Measurements from ENCODE around the gene PSAP. TPM values are rescaled to one million over a fixed set of nuclear protein-coding genes. Genes with fewer than 3 reads are reported as not detected.

The PSAP gene
- total RNA-seq, 1 experiment from 2014 or later: 429 TPM

- H3K27me3 ChIP-seq (replicated peaks; ENCODE audit: insufficient read depth, low read depth, low read length, poor library complexity): no peaks in the 10 kb centered on the region
- intact Hi-C loops (cut with micrococcal nuclease; ENCODE audit: unreplicated experiment): no loop called here
- H3K36me3 ChIP-seq (ENCODE audit: insufficient read depth, low read length, poor library complexity, severe bottlenecking): no peaks in the 10 kb centered on the region
- ChIA-PET CTCF (no interaction called here), POLR2A (ENCODE audit: low non-redundant PET) (no interaction called here)
- DNase-seq (ENCODE audit: low spot score): no peak
- TF ChIP-seq EZH2 (IDR thresholded peaks at IDR 0.05; ENCODE audit: borderline replicate concordance, low read depth, low read length, poor library complexity, severe bottlenecking): no peak
- TF ChIP-seq, protein P1, sequence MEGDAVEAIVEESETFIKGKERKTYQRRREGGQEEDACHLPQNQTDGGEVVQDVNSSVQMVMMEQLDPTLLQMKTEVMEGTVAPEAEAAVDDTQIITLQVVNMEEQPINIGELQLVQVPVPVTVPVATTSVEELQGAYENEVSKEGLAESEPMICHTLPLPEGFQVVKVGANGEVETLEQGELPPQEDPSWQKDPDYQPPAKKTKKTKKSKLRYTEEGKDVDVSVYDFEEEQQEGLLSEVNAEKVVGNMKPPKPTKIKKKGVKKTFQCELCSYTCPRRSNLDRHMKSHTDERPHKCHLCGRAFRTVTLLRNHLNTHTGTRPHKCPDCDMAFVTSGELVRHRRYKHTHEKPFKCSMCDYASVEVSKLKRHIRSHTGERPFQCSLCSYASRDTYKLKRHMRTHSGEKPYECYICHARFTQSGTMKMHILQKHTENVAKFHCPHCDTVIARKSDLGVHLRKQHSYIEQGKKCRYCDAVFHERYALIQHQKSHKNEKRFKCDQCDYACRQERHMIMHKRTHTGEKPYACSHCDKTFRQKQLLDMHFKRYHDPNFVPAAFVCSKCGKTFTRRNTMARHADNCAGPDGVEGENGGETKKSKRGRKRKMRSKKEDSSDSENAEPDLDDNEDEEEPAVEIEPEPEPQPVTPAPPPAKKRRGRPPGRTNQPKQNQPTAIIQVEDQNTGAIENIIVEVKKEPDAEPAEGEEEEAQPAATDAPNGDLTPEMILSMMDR (conservative IDR thresholded peaks at IDR 0.05; ENCODE audit: low read depth, low read length): no peak
- no peaks in the 10 kb centered on the region for H3K9me3 ChIP-seq (ENCODE audit: low read depth, low read length, poor library complexity, severe bottlenecking)
- H3K4me1 ChIP-seq (ENCODE audit: insufficient read depth, low read length, poor library complexity, severe bottlenecking): peaks cover 20% of the 10 kb centered on the region
- BruUV-seq (replicated peaks): no TSS peak
- no peak overlapping the region for H3K4me3 ChIP-seq (ENCODE audit: low read depth, low read length, poor library complexity, severe bottlenecking)
- H3K27ac ChIP-seq (ENCODE audit: low read depth, low read length, poor library complexity, severe bottlenecking): no peak overlapping the region
Measured at GRCh38 chr10:71848325-71849275, 2.5 kb downstream of the PSAP start.

DNA sequence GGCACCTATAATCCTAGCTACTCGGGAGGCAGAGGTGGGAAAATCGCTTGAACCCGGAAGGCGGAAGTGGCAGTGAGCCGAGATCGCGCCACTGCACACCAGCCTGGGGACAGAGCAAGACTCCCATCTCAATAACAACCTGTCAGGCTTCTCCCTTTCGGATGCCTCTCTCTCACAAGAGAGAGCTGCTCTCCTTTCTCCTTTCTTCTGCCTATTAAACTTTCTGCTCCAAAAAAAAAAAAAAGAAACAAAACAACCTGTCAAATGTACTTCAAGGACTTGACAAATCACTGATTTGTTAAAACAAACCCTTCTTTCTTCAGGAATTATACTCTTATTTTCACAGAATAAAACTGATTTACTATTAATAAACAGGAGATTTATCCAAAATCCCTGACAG, 3.6 kb downstream of the PSAP start:
- ChIA-PET POLR2A (ENCODE audit: low non-redundant PET) (no interaction called here), CTCF (no interaction called here)
- Histone ChIP-seq H3K36me3 (ENCODE audit: insufficient read depth, low read length, poor library complexity, severe bottlenecking) (no peaks in the 10 kb centered on the region), H3K4me3 (ENCODE audit: low read depth, low read length, poor library complexity, severe bottlenecking) (no peak overlapping the region), H3K4me1 (ENCODE audit: insufficient read depth, low read length, poor library complexity, severe bottlenecking) (peaks cover 20% of the 10 kb centered on the region), H3K27ac (ENCODE audit: low read depth, low read length, poor library complexity, severe bottlenecking) (no peak overlapping the region), H3K27me3 (replicated peaks; ENCODE audit: insufficient read depth, low read depth, low read length, poor library complexity) (no peaks in the 10 kb centered on the region), H3K9me3 (ENCODE audit: low read depth, low read length, poor library complexity, severe bottlenecking) (no peaks in the 10 kb centered on the region)
- intact Hi-C loops (cut with micrococcal nuclease; ENCODE audit: unreplicated experiment): no loop called here
- BruUV-seq (replicated peaks): no TSS peak
- DNase-seq (ENCODE audit: low spot score): no peak
- TF ChIP-seq, protein P1 (conservative IDR thresholded peaks at IDR 0.05; ENCODE audit: low read depth, low read length): no peak
- no peak for TF ChIP-seq EZH2 (IDR thresholded peaks at IDR 0.05; ENCODE audit: borderline replicate concordance, low read depth, low read length, poor library complexity, severe bottlenecking)

GRCh38 chr10:71846816-71847215, 4.2 kb downstream of the PSAP start:
- BruUV-seq (replicated peaks): no TSS peak
- ChIA-PET POLR2A (ENCODE audit: low non-redundant PET) (no interaction called here), CTCF (no interaction called here)
- H3K27me3 ChIP-seq (replicated peaks; ENCODE audit: insufficient read depth, low read depth, low read length, poor library complexity): no peaks in the 10 kb centered on the region
- no peaks in the 10 kb centered on the region for H3K36me3 ChIP-seq (ENCODE audit: insufficient read depth, low read length, poor library complexity, severe bottlenecking)
- no peaks in the 10 kb centered on the region for H3K9me3 ChIP-seq (ENCODE audit: low read depth, low read length, poor library complexity, severe bottlenecking)
- intact Hi-C loops (cut with micrococcal nuclease; ENCODE audit: unreplicated experiment): no loop called here
- H3K4me3 ChIP-seq (ENCODE audit: low read depth, low read length, poor library complexity, severe bottlenecking): no peak overlapping the region
- H3K4me1 ChIP-seq (ENCODE audit: insufficient read depth, low read length, poor library complexity, severe bottlenecking): peaks cover 20% of the 10 kb centered on the region
- H3K27ac ChIP-seq (ENCODE audit: low read depth, low read length, poor library complexity, severe bottlenecking): no peak overlapping the region
- TF ChIP-seq, protein P1 (conservative IDR thresholded peaks at IDR 0.05; ENCODE audit: low read depth, low read length): no peak
- no peak for TF ChIP-seq EZH2 (IDR thresholded peaks at IDR 0.05; ENCODE audit: borderline replicate concordance, low read depth, low read length, poor library complexity, severe bottlenecking)
- DNase-seq (ENCODE audit: low spot score): no peak
